ENCODE data around the gene TNIK. TPM values are rescaled to one million over a fixed set of nuclear protein-coding genes. Genes with fewer than 3 reads are reported as not detected.
"Not testable (repeated sequence)": the region's sequence is repeated elsewhere in the genome, so short reads cannot be mapped to it uniquely, and the experiment has no call there.

TNIK gene
- total RNA-seq, 1 donor from 2014 or later = 36.0 TPM

GRCh38 chr3:171446801-171447578, 13.2 kb downstream of the TNIK start:
- no peak for DNase-seq (ENCODE audit: low read depth, low spot score)

- DNase-seq (ENCODE audit: low read depth, low spot score) = no peak
Measured at GRCh38 chr3:171446301-171446700, 13.9 kb downstream of the TNIK start.

- no peak for DNase-seq (ENCODE audit: low read depth, low spot score)
Measured at GRCh38 chr3:171445620-171446204, 14.5 kb downstream of the TNIK start.

- no peak for DNase-seq (ENCODE audit: low read depth, low spot score)
Measured at GRCh38 chr3:171444001-171444690, 16.1 kb downstream of the TNIK start.

GRCh38 chr3:171443211-171443957, 16.8 kb downstream of the TNIK start:
- DNase-seq (ENCODE audit: low read depth, low spot score) = no peak

- DNase-seq (ENCODE audit: low read depth, low spot score) = no peak
Measured at GRCh38 chr3:171442184-171442583, 18.0 kb downstream of the TNIK start.

GRCh38 chr3:171441381-171441780, 18.8 kb downstream of the TNIK start:
- DNase-seq (ENCODE audit: low read depth, low spot score) = no peak

- no peak for DNase-seq (ENCODE audit: low read depth, low spot score)
Measured at GRCh38 chr3:171439996-171440395, 20.2 kb downstream of the TNIK start.

GRCh38 chr3:171437115-171437756, 23.0 kb downstream of the TNIK start:
- no peak for DNase-seq (ENCODE audit: low read depth, low spot score)

GRCh38 chr3:171436380-171436779, 23.8 kb downstream of the TNIK start:
- no peak for DNase-seq (ENCODE audit: low read depth, low spot score)

- no peak for DNase-seq (ENCODE audit: low read depth, low spot score)
Measured at GRCh38 chr3:171435757-171436156, 24.4 kb downstream of the TNIK start.

- DNase-seq (ENCODE audit: low read depth, low spot score) = no peak
Measured at GRCh38 chr3:171435143-171435542, 25.1 kb downstream of the TNIK start.

GRCh38 chr3:171432548-171432947, 27.7 kb downstream of the TNIK start:
- DNase-seq (ENCODE audit: low read depth, low spot score) = no peak

- DNase-seq (ENCODE audit: low read depth, low spot score) = no peak
Measured at GRCh38 chr3:171431550-171431949, 28.7 kb downstream of the TNIK start.

- DNase-seq (ENCODE audit: low read depth, low spot score) = no peak
Measured at GRCh38 chr3:171430530-171430929, 29.7 kb downstream of the TNIK start.

GRCh38 chr3:171429635-171430034, 30.6 kb downstream of the TNIK start:
- DNase-seq (ENCODE audit: low read depth, low spot score) = no peak

- no peak for DNase-seq (ENCODE audit: low read depth, low spot score)
Measured at GRCh38 chr3:171428892-171429291, 31.3 kb downstream of the TNIK start.

GRCh38 chr3:171428321-171428787, 31.9 kb downstream of the TNIK start:
- no peak for DNase-seq (ENCODE audit: low read depth, low spot score)

GRCh38 chr3:171427771-171428320, 32.4 kb downstream of the TNIK start:
- DNase-seq (ENCODE audit: low read depth, low spot score) = no peak

- not testable (repeated sequence) for DNase-seq (ENCODE audit: low read depth, low spot score)
Measured at GRCh38 chr3:171424063-171424462, 36.1 kb downstream of the TNIK start.

- DNase-seq (ENCODE audit: low read depth, low spot score) = not testable (repeated sequence)
Measured at GRCh38 chr3:171422855-171423254, 37.4 kb downstream of the TNIK start.
